H9 (cell line): ENCODE results near the gene HDAC3. TPM values are rescaled to one million over a fixed set of nuclear protein-coding genes. Genes with fewer than 3 reads are reported as not detected.

Experiments
- DNase-seq: peaks from one replicate; pipeline ENCODE4 v3.0.0-alpha.2; 2017
- H2AFZ ChIP-seq: one replicate; pipeline ENCODE4 v1.6.1; 2013; ENCODE audit warnings: mild to moderate bottlenecking, low read length, control low read depth, moderate library complexity
- H2AK5ac ChIP-seq: 2 replicates; pipeline ENCODE4 v1.6.1; 2013; ENCODE audit warnings: low read length, control low read depth, mixed read lengths; ENCODE audit not compliant: insufficient read length
- H2BK120ac ChIP-seq: one replicate; pipeline ENCODE4 v1.6.1; 2013; ENCODE audit warnings: low read depth, mild to moderate bottlenecking, low read length, control low read depth, inconsistent platforms; ENCODE audit not compliant: poor library complexity, severe bottlenecking
- H2BK12ac ChIP-seq: 2 replicates; pipeline ENCODE4 v1.6.1; 2013; ENCODE audit warnings: low read length, control low read depth, mixed read lengths, low read depth; ENCODE audit not compliant: insufficient read length
- H2BK15ac ChIP-seq: 2 replicates; pipeline ENCODE4 v1.6.1; 2013; ENCODE audit warnings: low read depth, low read length, control low read depth
- H2BK20ac ChIP-seq: one replicate; pipeline ENCODE4 v1.6.1; 2013; ENCODE audit warnings: low read depth, mild to moderate bottlenecking, low read length, control low read depth, inconsistent platforms; ENCODE audit not compliant: poor library complexity, severe bottlenecking
- H2BK5ac ChIP-seq: 2 replicates; pipeline ENCODE4 v1.6.1; 2013; ENCODE audit warnings: low read length, control low read depth, mixed read lengths; ENCODE audit not compliant: insufficient read length
- H3K14ac ChIP-seq: 2 replicates; pipeline ENCODE4 v1.6.1; 2013; ENCODE audit warnings: low read length, control low read depth; ENCODE audit not compliant: insufficient read depth
- H3K18ac ChIP-seq: 2 replicates; pipeline ENCODE4 v1.6.1; 2013; ENCODE audit warnings: low read depth, mild to moderate bottlenecking, mixed read lengths, low read length, control low read depth; ENCODE audit not compliant: insufficient read length
- H3K23ac ChIP-seq: 2 replicates; pipeline ENCODE4 v1.6.1; 2013; ENCODE audit warnings: low read length, control low read depth, mixed read lengths, low read depth; ENCODE audit not compliant: insufficient read length
- H3K23me2 ChIP-seq: 2 replicates; pipeline ENCODE4 v1.6.1; 2013; ENCODE audit warnings: low read depth, mild to moderate bottlenecking, mixed read lengths, low read length, control low read depth; ENCODE audit not compliant: insufficient read length, poor library complexity, severe bottlenecking
- H3K27ac ChIP-seq: 2 replicates; pipeline ENCODE4 v1.5.1; 2013; ENCODE audit warnings: low read length, control low read depth, mixed read lengths, low read depth; ENCODE audit not compliant: insufficient read length
- H3K27me3 ChIP-seq: 2 replicates; pipeline ENCODE4 v1.6.1; 2013; ENCODE audit warnings: low read length, control low read depth, inconsistent platforms; ENCODE audit not compliant: insufficient read depth
- H3K4ac ChIP-seq: 2 replicates; pipeline ENCODE4 v1.6.1; 2013; ENCODE audit warnings: low read depth, mild to moderate bottlenecking, control low read depth, inconsistent platforms, low read length, moderate library complexity
- H3K4me1 ChIP-seq: 2 replicates; pipeline ENCODE4 v1.6.1; 2013; ENCODE audit warnings: low read length, control low read depth, inconsistent platforms; ENCODE audit not compliant: insufficient read depth
- H3K4me2 ChIP-seq: 2 replicates; pipeline ENCODE4 v1.6.1; 2013; ENCODE audit warnings: low read length, control low read depth, mixed read lengths; ENCODE audit not compliant: insufficient read length, insufficient read depth
- H3K56ac ChIP-seq: 2 replicates; pipeline ENCODE4 v1.6.1; 2013; ENCODE audit warnings: low read depth, mild to moderate bottlenecking, mixed read lengths, low read length, control low read depth; ENCODE audit not compliant: insufficient read length
- H3K79me1 ChIP-seq: 2 replicates; pipeline ENCODE4 v1.6.1; 2013; ENCODE audit warnings: low read depth, mild to moderate bottlenecking, moderate library complexity, low read length, control low read depth, inconsistent platforms; ENCODE audit not compliant: insufficient read depth, poor library complexity, severe bottlenecking
- H3K79me2 ChIP-seq: 2 replicates; pipeline ENCODE4 v1.6.1; 2013; ENCODE audit warnings: low read length, control low read depth, inconsistent platforms; ENCODE audit not compliant: insufficient read depth
- H3K9ac ChIP-seq: 2 replicates; pipeline ENCODE4 v1.6.1; 2013; ENCODE audit warnings: low read length, control low read depth, mixed read lengths; ENCODE audit not compliant: insufficient read length; ENCODE audit errors: extremely low read depth
- H3K9me3 ChIP-seq: one replicate; pipeline ENCODE4 v1.6.1; 2013; ENCODE audit warnings: low read depth, low read length, inconsistent platforms; ENCODE audit not compliant: control insufficient read depth
- H3T11ph ChIP-seq: one replicate; pipeline ENCODE4 v1.6.1; 2013; ENCODE audit warnings: mild to moderate bottlenecking, low read length, control low read depth, inconsistent platforms
- H4K20me1 ChIP-seq: one replicate; pipeline ENCODE4 v1.6.1; 2013; ENCODE audit not compliant: control insufficient read depth, insufficient read length, insufficient read depth
- H4K5ac ChIP-seq: 2 replicates; pipeline ENCODE4 v1.6.1; 2013; ENCODE audit warnings: low read depth, mild to moderate bottlenecking, mixed read lengths, low read length, control low read depth; ENCODE audit not compliant: insufficient read length
- H4K8ac ChIP-seq: replicated peaks from 2 replicates; pipeline ENCODE4 v1.6.1; 2013; ENCODE audit warnings: low read length, control low read depth, mixed read lengths, low read depth; ENCODE audit not compliant: insufficient read length
- H4K91ac ChIP-seq: 2 replicates; pipeline ENCODE4 v1.6.1; 2013; ENCODE audit warnings: low read depth, mild to moderate bottlenecking, moderate library complexity, mixed read lengths, low read length, control low read depth; ENCODE audit not compliant: insufficient read length
- H3K27ac Mint-ChIP-seq, 3 experiments: 2 replicates in 2 of 3; 3 replicates in 1 of 3; pipeline ENCODE4 v1.8.0; 2020 to 2021; ENCODE audit warnings: mixed read lengths in 3 of 3, mild to moderate bottlenecking in 1 of 3, moderate library complexity in 1 of 3
- H3K27me3 Mint-ChIP-seq: 2 replicates; pipeline ENCODE4 v1.8.0; 2021; ENCODE audit warnings: low read depth, mild to moderate bottlenecking, moderate library complexity, mixed read lengths
- H3K36me3 Mint-ChIP-seq, 3 experiments: 2 replicates in 2 of 3; 3 replicates in 1 of 3; pipeline ENCODE4 v1.8.0; 2020 to 2021; ENCODE audit warnings: low read depth in 3 of 3, mixed read lengths in 3 of 3; ENCODE audit not compliant: insufficient read depth in 1 of 3
- H3K4me1 Mint-ChIP-seq, 2 experiments: 2 replicates each; pipeline ENCODE4 v1.8.0; 2020; ENCODE audit warnings: mixed read lengths in 2 of 2
- H3K4me3 Mint-ChIP-seq, 2 experiments: 2 replicates in 1 of 2; 3 replicates in 1 of 2; pipeline ENCODE4 v1.8.0; 2020 to 2021; ENCODE audit warnings: mild to moderate bottlenecking in 2 of 2, mixed read lengths in 2 of 2, moderate library complexity in 1 of 2
- H3K9me3 Mint-ChIP-seq, 2 experiments: 2 replicates in 1 of 2; 3 replicates in 1 of 2; pipeline ENCODE4 v1.8.0; 2020; ENCODE audit warnings: mild to moderate bottlenecking in 2 of 2, mixed read lengths in 2 of 2, moderate library complexity in 1 of 2
- WGBS: extraction: QIAGEN DNeasy Blood & Tissue Kit; methylation state at CpG from one replicate; pipeline ENCODE4 v1.1.7; 2013; ENCODE audit warnings: missing lambda C conversion rate, low lambda C conversion rate, mixed read lengths; ENCODE audit not compliant: insufficient read length; ENCODE audit errors: extremely low coverage; 5-methylcytosine and 5-hydroxymethylcytosine counted together
- total RNA-seq: library from RNA; stranded (reverse); gene quantifications from 2 replicates; pipeline ENCODE4 v1.2.1, GENCODE V29; 2021
- TF ChIP-seq, protein P1 (sequence below): fragments of 200-600 bp; sonication (generic); conservative IDR thresholded peaks from 3 replicates; pipeline ENCODE4 v1.8.0; 2021; ENCODE audit warnings: antibody characterized with exemption, mild to moderate bottlenecking

The HDAC3 gene
- total RNA-seq, 1 experiment from 2014 or later: 98.3 TPM

DNA sequence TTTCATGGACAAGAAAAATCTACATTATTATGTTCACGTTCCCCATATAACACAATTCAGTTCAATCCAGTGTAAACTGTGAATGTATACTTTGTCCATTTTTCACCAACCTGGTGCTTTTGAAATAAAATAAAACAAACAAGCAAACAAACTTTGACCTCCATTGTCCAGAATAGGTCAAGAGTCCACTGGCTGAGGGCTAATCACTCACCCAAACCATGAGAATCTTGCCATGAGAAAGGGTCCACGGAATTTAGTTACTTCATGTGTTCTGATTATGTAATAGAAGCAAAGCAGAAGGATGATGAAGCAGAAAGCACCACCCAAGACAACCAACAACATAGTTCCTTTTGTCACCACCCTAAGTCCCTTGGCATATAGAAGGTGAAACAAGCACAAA, 46.5 kb downstream of the HDAC3 start:
- no peak overlapping the region for H4K91ac ChIP-seq
- no peak overlapping the region for H3K9ac ChIP-seq
- H3K79me1 ChIP-seq: peaks cover 10% of the 10 kb centered on the region
- no peaks in the 10 kb centered on the region for H4K20me1 ChIP-seq
- H3K79me2 ChIP-seq: no peaks in the 10 kb centered on the region; the same call in 1 of the 2 replicates
- no peak overlapping the region for H3K4me2 ChIP-seq
- H3K4me1 ChIP-seq: no peaks in the 10 kb centered on the region
- no peak overlapping the region for H3K27ac ChIP-seq
- H3K27me3 Mint-ChIP-seq: no peaks in the 10 kb centered on the region
- no peak overlapping the region for H2BK120ac ChIP-seq
- no CpG with 5 or more reads among the region's 2 CpGs for WGBS
- H3K18ac ChIP-seq: no peak overlapping the region
- no peak overlapping the region for H3T11ph ChIP-seq
- no peak overlapping the region for H3K4me3 Mint-ChIP-seq
- no peak overlapping the region for H2BK12ac ChIP-seq
- H2AFZ ChIP-seq: no peak overlapping the region
- H3K56ac ChIP-seq: no peak overlapping the region
- no peak overlapping the region for H3K27ac Mint-ChIP-seq
- no peak overlapping the region for H3K14ac ChIP-seq
- no peak overlapping the region for H3K4ac ChIP-seq
- no peak for DNase-seq
- TF ChIP-seq, protein P1, sequence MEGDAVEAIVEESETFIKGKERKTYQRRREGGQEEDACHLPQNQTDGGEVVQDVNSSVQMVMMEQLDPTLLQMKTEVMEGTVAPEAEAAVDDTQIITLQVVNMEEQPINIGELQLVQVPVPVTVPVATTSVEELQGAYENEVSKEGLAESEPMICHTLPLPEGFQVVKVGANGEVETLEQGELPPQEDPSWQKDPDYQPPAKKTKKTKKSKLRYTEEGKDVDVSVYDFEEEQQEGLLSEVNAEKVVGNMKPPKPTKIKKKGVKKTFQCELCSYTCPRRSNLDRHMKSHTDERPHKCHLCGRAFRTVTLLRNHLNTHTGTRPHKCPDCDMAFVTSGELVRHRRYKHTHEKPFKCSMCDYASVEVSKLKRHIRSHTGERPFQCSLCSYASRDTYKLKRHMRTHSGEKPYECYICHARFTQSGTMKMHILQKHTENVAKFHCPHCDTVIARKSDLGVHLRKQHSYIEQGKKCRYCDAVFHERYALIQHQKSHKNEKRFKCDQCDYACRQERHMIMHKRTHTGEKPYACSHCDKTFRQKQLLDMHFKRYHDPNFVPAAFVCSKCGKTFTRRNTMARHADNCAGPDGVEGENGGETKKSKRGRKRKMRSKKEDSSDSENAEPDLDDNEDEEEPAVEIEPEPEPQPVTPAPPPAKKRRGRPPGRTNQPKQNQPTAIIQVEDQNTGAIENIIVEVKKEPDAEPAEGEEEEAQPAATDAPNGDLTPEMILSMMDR: no peak
- H3K9me3 Mint-ChIP-seq: no peaks in the 10 kb centered on the region
- H4K8ac ChIP-seq: no peak overlapping the region
- H3K23me2 ChIP-seq: no peaks in the 10 kb centered on the region
- H2BK20ac ChIP-seq: no peak overlapping the region
- no peak overlapping the region for H2AK5ac ChIP-seq
- H4K5ac ChIP-seq: no peak overlapping the region
- H3K9me3 ChIP-seq: no peaks in the 10 kb centered on the region
- peaks cover 3 to 20% (median 9%) of the 10 kb centered on the region in 3 experiments; a peak in 5 of 7 replicates for H3K36me3 Mint-ChIP-seq
- no peaks in the 10 kb centered on the region for H3K4me1 Mint-ChIP-seq
- H2BK15ac ChIP-seq: no peak overlapping the region
- no peak overlapping the region for H3K23ac ChIP-seq
- H3K27me3 ChIP-seq: no peaks in the 10 kb centered on the region
- no peak overlapping the region for H2BK5ac ChIP-seq
